ENCODE data around the gene CCDC34.

DNA sequence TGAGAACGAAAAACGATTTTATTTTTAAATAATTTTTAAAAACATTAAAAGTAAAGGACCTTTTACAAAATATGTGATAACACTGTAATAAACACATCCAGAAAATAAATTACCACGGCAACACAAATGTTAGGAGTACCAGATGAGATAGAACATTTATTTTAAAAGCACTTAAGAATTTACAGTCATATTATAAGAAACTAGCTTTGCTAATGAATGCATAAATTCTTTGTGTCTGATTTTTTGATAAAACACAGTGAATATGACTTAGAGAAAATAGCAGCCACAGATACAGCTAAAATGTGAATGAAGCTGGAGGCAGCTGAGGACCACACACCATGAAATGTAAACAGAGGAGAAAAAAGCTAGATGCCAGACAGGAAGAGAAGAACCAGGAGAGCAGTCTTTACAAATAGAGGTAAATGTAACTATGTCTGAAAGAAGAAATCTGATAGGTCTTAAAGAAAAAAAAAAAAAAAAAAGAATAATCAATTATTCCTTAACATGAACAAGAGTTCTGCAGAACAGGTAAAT lies 14.6 kb downstream of the CCDC34 start:
- TF ChIP-seq POLR2A (IDR thresholded peaks at IDR 0.05; ENCODE audit: low read depth, low read length): no peak
- TF ChIP-seq, protein P1, sequence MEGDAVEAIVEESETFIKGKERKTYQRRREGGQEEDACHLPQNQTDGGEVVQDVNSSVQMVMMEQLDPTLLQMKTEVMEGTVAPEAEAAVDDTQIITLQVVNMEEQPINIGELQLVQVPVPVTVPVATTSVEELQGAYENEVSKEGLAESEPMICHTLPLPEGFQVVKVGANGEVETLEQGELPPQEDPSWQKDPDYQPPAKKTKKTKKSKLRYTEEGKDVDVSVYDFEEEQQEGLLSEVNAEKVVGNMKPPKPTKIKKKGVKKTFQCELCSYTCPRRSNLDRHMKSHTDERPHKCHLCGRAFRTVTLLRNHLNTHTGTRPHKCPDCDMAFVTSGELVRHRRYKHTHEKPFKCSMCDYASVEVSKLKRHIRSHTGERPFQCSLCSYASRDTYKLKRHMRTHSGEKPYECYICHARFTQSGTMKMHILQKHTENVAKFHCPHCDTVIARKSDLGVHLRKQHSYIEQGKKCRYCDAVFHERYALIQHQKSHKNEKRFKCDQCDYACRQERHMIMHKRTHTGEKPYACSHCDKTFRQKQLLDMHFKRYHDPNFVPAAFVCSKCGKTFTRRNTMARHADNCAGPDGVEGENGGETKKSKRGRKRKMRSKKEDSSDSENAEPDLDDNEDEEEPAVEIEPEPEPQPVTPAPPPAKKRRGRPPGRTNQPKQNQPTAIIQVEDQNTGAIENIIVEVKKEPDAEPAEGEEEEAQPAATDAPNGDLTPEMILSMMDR (conservative IDR thresholded peaks at IDR 0.05; ENCODE audit: low read depth, low read length): no peak
- TF ChIP-seq NFE2L2 (IDR thresholded peaks at IDR 0.05; ENCODE audit: low read depth, low read length): no peak
- no peak for TF ChIP-seq USF2 (IDR thresholded peaks at IDR 0.05; ENCODE audit: low read depth, low read length)
- no peak for TF ChIP-seq RAD21 (IDR thresholded peaks at IDR 0.05; ENCODE audit: low read length)
- TF ChIP-seq CEBPB (IDR thresholded peaks at IDR 0.05; ENCODE audit: low read depth, low read length): no peak
- TF ChIP-seq RCOR1 (IDR thresholded peaks at IDR 0.05; ENCODE audit: insufficient replicate concordance, low read length): no peak

Measured in IMR-90 (cell line).